Endometrial microvascular endothelial cells (primary cell): Measurements from ENCODE around the gene PEX6. TPM values are rescaled to one million over a fixed set of nuclear protein-coding genes. Genes with fewer than 3 reads are reported as not detected.

Experiments used
- in situ Hi-C: cut with HindIII; loops from 2 replicates; pipeline ENCODE4 v1.10.0; 2017; ENCODE audit warnings: low sequenced_read_pairs, low pct_unique_long_range_greater_than_20kb; ENCODE audit errors: inconsistent ontology term
- total RNA-seq: library from RNA; depleted of rRNA; stranded (reverse); fragments of >200 nt; gene quantifications from one replicate; pipeline ENCODE4 v1.2.3, GENCODE V29; 2015; ENCODE audit errors: inconsistent ontology term

Gene PEX6
- total RNA-seq, 1 donor from 2014 or later: 12.2 TPM

GRCh38 chr6:42914546-42914945 is 64.4 kb downstream of the PEX6 start:
- in situ Hi-C loops: no loop called here

Other genes starting within 250 kb of the PEX6 start
- 48.2 TPM for gene TBCC, start 233.1 kb downstream of the PEX6 start, total RNA-seq
- gene BICRAL, start 197.1 kb downstream of the PEX6 start, total RNA-seq: 3.9 TPM
- gene RPL7L1, start 99.6 kb downstream of the PEX6 start, total RNA-seq: 169 TPM
- not detected for gene PTCRA, start 63.1 kb downstream of the PEX6 start, total RNA-seq
- gene CNPY3, start 49.7 kb downstream of the PEX6 start, total RNA-seq: 53.7 TPM
- 0.84 TPM for gene GNMT, start 18.4 kb downstream of the PEX6 start, total RNA-seq
- gene PPP2R5D, start 5.4 kb upstream of the PEX6 start, total RNA-seq: 97.0 TPM
- gene MEA1, start 34.8 kb upstream of the PEX6 start, total RNA-seq: 69.5 TPM
- 98.8 TPM for gene KLHDC3, start 35.1 kb upstream of the PEX6 start, total RNA-seq
- gene RRP36, start 42.4 kb upstream of the PEX6 start, total RNA-seq: 114 TPM
- gene CUL7, start 74.7 kb upstream of the PEX6 start, total RNA-seq: 15.8 TPM
- 29.3 TPM for gene MRPL2, start 80.3 kb upstream of the PEX6 start, total RNA-seq
- gene KLC4, start 80.5 kb upstream of the PEX6 start, total RNA-seq: 18.6 TPM
- 43.1 TPM for gene PTK7, start 97.1 kb upstream of the PEX6 start, total RNA-seq
- gene SRF, start 192.1 kb upstream of the PEX6 start, total RNA-seq: 28.9 TPM
- 31.2 TPM for gene CUL9, start 203.0 kb upstream of the PEX6 start, total RNA-seq